GM18499 (cell line): ENCODE data around the gene MRGPRG.
"Not testable (repeated sequence)": the region's sequence is repeated elsewhere in the genome, so short reads cannot be mapped to it uniquely, and the experiment has no call there.

Experiments used
- ATAC-seq: cut with Tn5 transposase; IDR thresholded peaks from one replicate; pipeline ENCODE4 v1.9.1; 2021; ENCODE audit warnings: moderate number of reproducible peaks; ENCODE audit not compliant: insufficient read depth, unreplicated experiment

The MRGPRG gene

DNA sequence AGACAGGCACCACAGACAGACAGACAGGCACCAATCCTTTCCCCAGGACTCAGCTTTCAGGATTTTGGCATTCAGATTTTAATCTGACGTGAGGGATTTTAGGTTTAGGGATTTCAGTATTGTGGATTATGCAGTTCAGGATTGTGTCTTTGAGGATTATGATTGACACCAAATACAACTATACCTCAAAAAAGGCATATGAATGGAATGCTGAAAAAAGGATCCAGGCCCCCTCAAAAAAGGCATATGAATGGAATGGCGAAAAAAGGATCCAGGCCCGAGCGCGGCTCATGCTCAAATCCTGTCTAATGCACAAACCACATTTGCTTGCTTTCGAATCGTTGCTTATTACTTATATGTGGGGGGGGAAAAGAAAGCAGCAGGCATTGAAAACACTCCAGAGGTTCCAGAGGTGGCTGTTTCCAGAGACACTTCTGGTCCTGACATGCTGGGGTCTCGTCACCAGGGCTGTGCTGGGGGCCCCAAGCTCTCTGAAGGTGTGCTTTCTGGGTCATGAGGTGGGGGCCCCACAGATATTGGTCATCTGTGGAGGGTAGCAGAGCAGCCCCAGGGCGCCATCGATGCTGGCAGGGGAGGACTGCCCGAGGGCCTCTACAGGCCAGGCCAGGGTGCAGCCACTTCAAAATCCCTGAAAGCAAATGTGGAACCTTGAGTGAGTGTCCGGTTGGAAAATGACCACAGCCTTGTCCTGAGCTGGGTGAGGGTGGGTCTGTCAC is 36.7 kb downstream of the MRGPRG start:
- no peak for ATAC-seq

DNA sequence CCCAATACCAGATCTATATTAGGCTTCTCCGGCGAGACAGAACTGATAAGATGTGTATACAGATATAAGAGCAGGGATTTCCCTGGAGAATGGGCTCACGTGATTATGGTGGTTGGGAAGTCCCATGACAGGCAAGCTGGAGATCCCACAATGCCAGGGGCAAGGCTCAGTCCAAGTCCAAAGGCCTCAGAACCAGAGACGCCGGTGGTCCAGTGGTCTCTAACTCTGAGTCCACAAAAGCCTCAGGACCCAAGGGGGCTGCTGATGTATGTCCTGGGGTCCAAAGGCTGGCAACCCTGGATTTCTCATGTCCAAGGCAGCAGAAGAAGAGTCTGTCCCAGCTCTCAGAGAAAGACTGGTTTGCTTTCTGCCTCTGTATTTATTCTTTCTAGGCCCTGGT is 37.7 kb downstream of the MRGPRG start:
- ATAC-seq, result no peak

DNA sequence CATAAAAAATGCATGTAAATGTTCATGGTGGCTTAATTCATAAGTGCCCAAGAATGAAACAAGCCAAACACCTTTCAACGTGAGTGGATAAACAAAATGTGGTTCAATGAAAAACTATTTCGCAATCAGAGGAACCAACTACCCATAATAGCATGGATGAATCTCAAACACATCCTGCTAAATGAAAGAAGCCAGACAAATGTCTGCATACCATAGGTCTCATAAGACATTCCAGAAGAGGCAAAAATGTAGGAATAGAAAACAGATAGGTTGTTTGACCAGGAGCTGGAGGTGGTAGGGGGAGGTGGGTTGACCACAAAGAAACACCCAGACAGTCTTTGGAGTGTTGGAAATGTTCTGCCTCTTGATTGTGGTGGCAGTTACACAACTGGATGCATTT is 40.3 kb downstream of the MRGPRG start:
- ATAC-seq, result no peak

- no peak for ATAC-seq
Observed at GRCh38 chr11:3177931-3178330, 40.7 kb downstream of the MRGPRG start.

DNA sequence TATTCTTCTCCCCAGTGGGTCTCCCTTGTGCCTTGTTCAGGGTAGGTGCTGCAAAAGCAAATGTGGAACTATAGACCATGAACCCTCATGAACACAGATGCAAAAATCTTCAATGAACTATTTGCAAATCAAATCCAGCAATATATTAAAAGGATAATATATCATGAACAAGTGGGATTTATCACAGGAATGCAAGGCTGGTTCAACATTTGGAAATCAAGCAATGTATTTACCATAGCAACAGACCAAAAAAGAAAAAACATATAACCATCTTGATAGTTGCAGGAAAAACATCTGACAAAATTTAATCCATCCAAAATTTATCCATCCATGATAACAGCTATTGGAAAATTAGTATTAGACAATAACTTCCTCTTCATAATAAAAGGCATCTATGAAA is 42.1 kb downstream of the MRGPRG start:
- ATAC-seq, result no peak

GRCh38 chr11:3175194-3175593 is 43.4 kb downstream of the MRGPRG start:
- ATAC-seq, result no peak

DNA sequence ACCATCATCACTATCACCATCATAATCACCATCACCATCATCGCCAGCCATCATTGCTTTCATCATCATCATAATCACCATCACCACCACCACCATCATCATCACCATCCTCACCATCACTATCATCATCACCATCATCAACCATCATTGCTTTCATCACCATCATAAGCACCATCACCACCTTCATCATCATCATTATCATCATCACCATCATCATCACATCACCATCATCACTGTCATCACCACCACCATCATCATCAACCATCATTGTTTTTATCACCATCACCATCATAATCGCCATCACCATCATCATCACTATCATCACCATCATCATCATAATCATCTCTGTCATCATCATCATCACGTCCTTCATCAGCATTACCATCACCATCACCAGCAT is 44.2 kb downstream of the MRGPRG start:
- ATAC-seq, result no peak

DNA sequence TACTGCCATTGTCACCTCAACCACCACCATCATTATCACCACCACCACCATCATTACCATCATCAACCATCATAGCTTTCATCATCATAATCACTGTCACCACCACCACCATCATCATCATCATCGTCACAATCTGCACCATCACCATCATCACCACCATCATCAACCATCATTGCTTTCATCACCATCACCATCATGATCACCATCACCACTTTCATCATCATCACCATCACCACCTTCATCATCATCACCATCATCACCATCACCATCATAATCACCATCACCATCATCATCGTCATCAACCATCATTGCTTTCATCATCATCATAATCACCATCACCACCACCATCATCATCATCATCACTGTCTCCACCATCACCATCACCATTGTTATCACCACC is 44.8 kb downstream of the MRGPRG start:
- ATAC-seq, result no peak

DNA sequence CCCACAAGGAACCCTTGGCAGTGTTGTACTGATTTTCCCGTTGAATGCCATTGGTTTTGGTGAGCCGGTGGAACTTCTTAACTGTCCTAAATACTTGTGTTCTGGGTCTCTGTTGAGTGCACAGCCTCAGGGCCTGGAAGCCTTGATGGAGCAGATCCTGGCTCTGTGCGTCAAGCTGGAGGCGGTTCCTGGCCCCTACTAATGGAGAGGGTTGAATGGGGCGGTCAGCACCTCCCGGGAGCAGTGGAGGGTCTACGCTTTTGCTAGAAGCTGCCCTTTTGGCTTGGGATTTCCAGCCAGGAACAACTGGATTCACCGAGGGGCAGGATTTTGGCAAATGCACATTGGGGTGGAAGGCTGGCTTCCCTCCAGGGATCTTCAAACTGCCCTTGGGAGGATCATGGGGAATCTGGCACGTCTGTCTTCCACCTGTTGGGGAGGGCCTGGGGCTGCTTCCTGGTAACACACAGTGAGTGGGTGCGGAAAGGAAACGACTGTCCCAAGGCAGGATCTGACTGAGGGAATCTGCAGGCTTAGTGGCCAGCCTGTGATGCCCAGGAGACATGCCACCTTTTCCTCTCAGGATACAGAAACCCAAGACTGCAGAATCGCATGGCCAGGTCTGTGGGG is 46.6 kb downstream of the MRGPRG start:
- ATAC-seq, result no peak

GRCh38 chr11:3170756-3171650 is 47.6 kb downstream of the MRGPRG start:
- no peak for ATAC-seq

GRCh38 chr11:3170044-3170755 is 48.4 kb downstream of the MRGPRG start:
- ATAC-seq, result no peak

- no peak for ATAC-seq
Observed at GRCh38 chr11:3169255-3170043, 49.2 kb downstream of the MRGPRG start.

DNA sequence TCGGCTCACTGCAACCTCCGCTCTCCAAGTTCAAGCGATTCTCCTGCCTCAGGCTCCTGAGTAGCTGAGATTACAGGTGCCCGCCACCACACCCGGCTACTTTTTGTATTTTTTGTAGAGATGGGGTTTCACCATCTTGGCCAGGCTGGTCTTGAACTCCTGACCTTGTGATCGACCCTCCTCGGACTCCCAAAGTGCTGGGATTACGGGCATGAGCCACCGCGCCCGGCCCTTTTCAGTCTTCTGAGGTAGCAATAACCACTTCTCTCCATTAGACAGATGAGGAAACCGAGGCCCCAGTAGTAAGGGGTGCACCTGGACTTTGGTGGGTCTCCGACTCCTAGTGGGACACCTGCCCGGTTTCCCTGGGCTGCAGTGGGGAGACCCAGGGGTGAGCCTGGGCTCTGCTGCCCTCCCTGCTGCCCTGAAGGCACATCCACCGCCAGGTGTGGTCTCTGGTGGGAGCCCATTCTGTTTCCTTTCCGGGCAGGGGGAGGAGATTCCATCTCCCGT is 49.8 kb downstream of the MRGPRG start:
- not testable (repeated sequence) for ATAC-seq
